HG02642 (cell line): ENCODE results near the gene SGSM1.
"Not testable (repeated sequence)": the region's sequence is repeated elsewhere in the genome, so short reads cannot be mapped to it uniquely, and the experiment has no call there.

Experiments
- ATAC-seq: cut with Tn5 transposase; IDR thresholded peaks from one replicate; pipeline ENCODE4 v1.9.1; 2021; ENCODE audit warnings: mild to moderate bottlenecking; ENCODE audit not compliant: unreplicated experiment, poor library complexity

SGSM1 gene

GRCh38 chr22:24834845-24835570 lies 29.0 kb downstream of the SGSM1 start:
- ATAC-seq: no peak

DNA sequence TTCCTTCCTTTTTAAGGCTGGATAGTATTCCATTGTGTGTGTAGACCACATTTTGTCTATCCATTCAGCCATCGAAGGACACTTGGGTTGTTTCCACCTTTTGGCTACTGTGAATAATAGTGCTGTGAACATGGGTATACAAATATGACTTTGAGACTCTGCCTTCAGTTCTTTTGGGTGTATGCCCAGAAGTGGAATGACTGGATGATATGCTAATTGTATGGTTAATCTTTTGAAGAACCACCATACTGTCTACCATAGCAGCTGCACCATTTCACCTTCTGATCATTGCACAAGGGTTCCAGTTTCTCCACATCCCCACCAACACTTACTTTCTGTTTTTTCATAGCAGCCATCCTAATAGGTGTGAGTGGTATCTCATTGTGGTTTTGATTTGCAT lies 30.3 kb downstream of the SGSM1 start:
- ATAC-seq: no peak

GRCh38 chr22:24837517-24837916 lies 31.5 kb downstream of the SGSM1 start:
- not testable (repeated sequence) for ATAC-seq

GRCh38 chr22:24841261-24841660 lies 35.2 kb downstream of the SGSM1 start:
- ATAC-seq: no peak

DNA sequence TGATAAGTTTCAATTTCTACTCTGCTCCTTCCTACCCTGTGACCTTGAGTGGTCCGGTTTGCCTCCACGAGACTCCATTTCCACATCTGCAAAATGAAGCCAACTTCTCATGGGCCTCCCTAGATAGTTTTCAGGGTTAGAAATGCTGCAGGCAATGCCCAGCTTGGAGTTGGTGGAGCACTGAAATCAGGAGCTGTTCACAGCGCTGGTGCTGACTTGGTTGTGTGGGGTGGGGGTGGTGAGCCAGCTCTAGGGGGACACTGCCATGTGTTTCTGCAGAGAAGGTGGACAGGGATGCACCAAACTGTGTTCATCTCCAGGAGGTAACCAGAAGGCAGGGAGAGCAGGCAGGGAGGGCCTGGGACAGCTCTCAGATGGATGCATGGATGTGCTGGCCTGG lies 37.0 kb downstream of the SGSM1 start:
- ATAC-seq: no peak

DNA sequence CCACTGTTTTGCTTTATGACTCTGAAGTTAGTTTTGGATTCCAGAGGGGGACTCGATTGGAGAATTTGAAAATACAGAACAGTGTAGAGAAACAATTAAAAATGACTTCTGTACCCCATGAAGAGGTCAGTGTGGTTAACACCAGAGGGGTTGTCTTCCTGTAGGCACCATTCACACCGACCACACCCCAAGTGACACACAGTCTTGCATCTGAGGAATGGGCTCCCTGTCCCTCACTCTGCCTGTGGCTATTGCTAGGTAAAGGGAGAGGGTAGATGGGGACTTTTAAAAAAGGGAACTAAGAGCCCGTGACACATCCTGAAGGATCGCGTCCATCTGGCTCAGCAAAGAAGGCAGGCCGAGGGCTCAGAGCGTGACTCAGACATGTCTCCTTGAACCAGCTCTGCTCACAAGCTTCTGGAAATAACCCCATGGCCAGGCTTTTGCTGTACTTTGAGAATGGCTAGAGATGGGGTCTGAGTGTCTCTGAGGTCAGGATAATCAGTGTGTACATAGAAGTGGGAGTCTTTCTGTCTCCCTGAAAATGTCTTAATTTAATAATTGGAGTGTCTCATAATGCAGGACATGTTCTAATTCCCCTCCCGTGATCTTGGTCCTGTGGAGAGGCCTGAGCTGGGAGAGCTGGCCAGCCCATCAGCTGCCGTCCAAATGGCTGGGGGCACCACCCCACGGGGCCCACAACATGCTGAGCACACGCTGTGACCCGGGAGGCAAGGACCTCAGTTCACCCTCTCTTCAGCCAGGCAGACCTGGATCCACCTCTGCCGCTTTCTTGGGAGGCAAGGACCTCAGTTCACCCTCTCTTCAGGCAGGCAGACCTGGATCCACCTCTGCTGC lies 39.3 kb downstream of the SGSM1 start:
- ATAC-seq: no peak

DNA sequence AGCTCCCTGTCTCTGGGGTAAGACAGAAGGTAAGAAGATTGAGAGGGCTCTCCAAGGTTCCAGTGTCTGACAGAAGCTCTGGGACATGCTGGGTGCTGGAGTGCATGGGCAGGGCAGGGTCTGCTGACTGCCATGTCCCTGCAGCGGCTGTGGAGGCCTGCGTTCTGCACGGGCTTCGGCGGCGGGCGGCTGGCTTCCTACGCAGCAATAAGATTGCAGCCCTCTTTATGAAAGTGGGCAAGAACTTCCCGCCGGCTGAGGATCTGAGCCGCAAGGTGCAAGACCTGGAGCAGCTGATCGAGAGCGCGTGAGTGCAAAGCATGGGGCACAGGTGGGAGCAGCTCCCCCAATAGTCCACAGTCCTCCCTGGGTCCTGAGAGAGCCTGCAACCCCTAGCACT lies 41.5 kb downstream of the SGSM1 start:
- ATAC-seq: no peak

DNA sequence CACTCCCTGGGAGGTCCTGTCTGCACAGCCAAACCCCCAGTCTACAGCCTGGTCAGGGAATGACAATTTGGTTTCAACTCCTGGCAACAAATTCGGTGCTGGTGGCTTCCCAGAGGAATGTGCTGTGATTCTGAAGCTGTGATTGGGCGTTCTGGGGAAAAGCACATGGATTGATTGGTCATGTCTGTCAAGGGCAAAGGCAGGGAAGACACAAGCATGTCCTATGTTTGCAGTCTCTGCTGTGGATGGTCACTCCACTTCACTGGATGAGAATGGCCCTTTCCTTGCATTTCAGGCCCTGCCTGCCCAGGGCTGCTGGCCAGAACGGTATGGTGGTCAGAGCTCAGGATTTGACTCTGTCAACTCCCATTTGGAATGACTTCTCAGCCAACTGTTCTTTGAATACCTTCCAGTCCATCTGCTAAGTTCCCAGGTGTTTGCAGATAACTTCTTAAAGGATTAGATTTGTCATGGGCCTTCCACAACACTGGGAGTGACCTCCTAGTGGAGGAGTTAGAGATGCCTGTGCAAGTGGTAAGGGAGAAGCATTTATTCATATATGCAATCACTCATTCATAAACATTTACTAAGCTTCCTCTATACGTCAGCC lies 42.7 kb downstream of the SGSM1 start:
- no peak for ATAC-seq

- no peak for ATAC-seq
Measured at GRCh38 chr22:24855794-24856193, 49.8 kb downstream of the SGSM1 start.

DNA sequence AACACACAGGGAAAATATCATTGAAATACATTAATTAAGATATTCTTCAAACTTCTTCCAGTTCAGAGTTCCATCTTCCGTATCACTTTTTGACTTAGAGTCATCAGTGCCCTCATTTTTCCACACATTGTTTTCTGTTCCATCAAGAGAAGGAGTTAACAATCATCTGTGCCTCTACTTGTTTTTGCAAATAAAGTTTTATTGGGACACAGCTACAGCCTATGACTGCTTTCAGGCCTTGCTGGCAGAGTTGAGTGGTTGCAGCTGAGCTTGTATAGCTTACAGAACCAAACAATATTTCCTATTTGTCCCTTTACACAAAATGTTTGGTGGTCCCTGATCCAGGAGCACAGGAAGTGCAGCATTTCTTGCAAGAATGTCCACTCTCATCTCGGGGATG lies 51.6 kb downstream of the SGSM1 start:
- ATAC-seq: no peak

GRCh38 chr22:24859587-24859986 lies 53.6 kb downstream of the SGSM1 start:
- ATAC-seq: no peak

DNA sequence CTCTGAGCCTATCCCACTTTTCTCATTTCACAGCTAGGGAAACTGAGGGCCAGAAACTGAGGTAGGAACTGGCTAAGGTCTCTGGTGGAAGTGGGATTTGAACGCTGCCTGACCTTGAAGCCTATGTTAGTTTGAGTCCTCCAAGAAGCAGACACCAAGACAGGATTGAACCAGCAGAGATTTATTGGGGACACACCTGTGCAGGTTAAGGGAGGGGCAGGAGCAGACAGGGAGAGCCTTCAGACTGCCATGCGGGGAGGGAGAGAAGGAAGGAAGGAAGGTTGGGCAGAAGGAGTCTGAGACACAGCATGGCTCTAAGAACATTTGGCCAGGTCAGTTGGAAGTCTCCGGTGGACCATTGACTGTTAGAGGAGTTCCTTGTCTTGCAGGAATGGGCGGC lies 59.5 kb downstream of the SGSM1 start:
- no peak for ATAC-seq

- ATAC-seq: no peak
Measured at GRCh38 chr22:24867323-24868022, 61.5 kb downstream of the SGSM1 start.

GRCh38 chr22:24868979-24869378 lies 63.0 kb downstream of the SGSM1 start:
- ATAC-seq: no peak

DNA sequence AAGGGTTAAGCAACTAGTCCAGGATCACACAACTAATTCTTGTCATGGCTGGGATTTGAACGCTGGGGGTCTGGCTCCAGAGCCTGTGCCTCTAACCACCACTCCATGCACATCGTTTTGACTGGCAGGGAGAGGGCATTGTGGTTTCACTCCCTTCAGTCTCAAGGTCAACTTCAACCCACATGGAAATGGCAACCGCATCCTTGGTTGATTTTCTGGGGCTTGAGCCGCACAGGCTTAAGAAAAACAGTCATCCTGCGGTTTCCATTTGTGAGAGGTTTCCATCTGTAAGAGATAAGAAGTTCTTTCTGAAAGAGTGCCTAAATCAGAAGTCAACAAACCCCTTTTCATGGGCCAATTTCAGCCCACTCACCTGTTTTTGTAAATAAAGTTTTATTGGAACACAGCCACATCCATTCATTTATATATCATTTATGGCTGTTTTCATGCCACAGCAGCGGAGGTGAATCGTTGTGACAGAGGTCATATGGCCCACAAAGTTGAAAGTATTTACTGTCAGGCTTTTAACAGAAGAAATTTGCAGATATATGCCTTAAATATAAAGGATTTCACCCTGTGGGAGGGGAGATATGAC lies 65.7 kb downstream of the SGSM1 start:
- no peak for ATAC-seq

DNA sequence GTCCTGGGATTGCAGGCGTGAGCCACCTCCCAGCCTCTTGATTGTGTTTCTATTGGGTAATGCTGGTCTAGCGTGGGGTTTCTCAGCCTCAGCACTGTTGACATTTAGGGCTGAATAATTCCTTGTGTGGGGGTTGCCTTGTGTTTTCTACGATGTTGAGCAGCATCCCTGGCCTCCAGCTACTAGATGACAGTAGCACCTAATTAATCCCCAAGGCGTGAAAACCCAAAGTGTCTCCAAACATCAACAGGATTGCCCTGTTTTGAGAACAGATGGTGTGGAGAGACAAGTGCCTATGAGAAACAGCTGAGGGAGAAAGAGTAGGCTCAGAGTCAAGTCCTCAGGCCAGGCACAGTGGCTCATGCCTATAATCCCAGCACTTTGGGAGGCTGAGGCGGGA lies 67.2 kb downstream of the SGSM1 start:
- no peak for ATAC-seq

GRCh38 chr22:24875862-24876506 lies 70.0 kb downstream of the SGSM1 start:
- ATAC-seq: no peak

DNA sequence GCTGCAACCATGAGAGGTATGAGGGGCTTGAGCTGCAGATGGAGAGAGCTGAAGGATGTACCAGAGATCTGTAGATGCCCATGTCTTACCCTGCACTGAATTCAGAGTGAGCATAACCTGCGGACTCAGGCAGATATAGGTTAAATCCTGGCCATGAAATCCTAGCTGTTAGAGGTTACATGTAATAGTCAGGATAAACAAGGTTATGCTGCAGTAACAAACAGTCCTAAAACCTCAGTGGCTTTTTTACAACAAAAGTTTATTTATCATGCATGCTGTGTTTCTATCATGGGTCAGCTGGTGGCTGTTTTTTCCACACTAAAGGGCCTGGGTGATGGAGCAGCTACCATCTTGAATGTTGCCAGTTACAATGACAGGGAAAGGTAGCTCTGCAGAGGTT lies 70.7 kb downstream of the SGSM1 start:
- no peak for ATAC-seq

DNA sequence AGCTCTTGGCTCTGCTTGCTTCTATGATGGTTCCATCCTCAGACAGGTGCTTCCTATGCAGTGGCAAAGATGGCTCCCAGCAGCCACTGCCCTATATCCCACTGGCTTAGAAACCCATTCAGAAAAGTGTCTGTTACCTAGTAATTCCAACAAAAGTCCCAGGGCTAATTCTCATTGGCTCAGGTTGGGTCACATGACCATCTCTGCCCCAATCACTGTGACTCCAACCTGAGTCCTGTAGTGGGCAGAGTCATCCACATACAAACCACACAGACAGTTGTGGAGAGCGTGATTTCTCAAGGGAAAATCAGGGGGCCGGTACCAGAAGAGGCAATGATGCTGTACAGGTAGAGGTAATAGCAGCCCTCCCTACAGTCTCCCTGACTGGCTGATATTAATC lies 73.0 kb downstream of the SGSM1 start:
- no peak for ATAC-seq

GRCh38 chr22:24883432-24883831 lies 77.4 kb downstream of the SGSM1 start:
- no peak for ATAC-seq
